Left ventricle myocardium inferior (tissue), 1 donor: ENCODE data around the gene YY1. TPM values are rescaled to one million over a fixed set of nuclear protein-coding genes. Genes with fewer than 3 reads are reported as not detected.

Source experiments
- DNase-seq: peaks from one replicate; pipeline ENCODE4 v3.0.0-alpha.2; 2020
- H3K27ac ChIP-seq: fragments of 200-600 bp; replicated peaks from 2 replicates; pipeline ENCODE4 v1.8.0; 2021
- H3K27me3 ChIP-seq: fragments of 200-600 bp; 2 replicates; pipeline ENCODE4 v1.8.0; 2021; ENCODE audit warnings: low read depth
- H3K36me3 ChIP-seq: fragments of 200-600 bp; 2 replicates; pipeline ENCODE4 v1.8.0; 2021
- H3K4me1 ChIP-seq: fragments of 200-600 bp; 2 replicates; pipeline ENCODE4 v1.8.0; 2021
- H3K4me3 ChIP-seq: fragments of 200-600 bp; 2 replicates; pipeline ENCODE4 v1.8.0; 2021; ENCODE audit warnings: mild to moderate bottlenecking, moderate library complexity
- H3K9me3 ChIP-seq: fragments of 200-600 bp; replicated peaks from 2 replicates; pipeline ENCODE4 v1.8.0; 2021
- intact Hi-C: fragments of 100-400 bp; cut with micrococcal nuclease; formaldehyde crosslinking; loops from one replicate; pipeline ENCODE4 v1.11.0; 2022
- total RNA-seq: library from RNA; stranded (reverse); fragmentation: NEBNext Ultra II Directional; extraction: Animal tissue kit (Norgen Biotek cat#: 25700); gene quantifications from one replicate; pipeline ENCODE4 v1.2.1, GENCODE V29; 2021
- TF ChIP-seq, protein P1 (sequence below): fragments of 200-600 bp; IDR thresholded peaks from 2 replicates; pipeline ENCODE4 v1.8.0; 2021; ENCODE audit warnings: antibody characterized with exemption, mild to moderate bottlenecking, borderline replicate concordance
- donor health status: DM: no; HTN: yes; CAD: no; lungs with severe emphysema.

YY1 gene
- total RNA-seq, 1 donor from 2014 or later, result 44.7 TPM

DNA sequence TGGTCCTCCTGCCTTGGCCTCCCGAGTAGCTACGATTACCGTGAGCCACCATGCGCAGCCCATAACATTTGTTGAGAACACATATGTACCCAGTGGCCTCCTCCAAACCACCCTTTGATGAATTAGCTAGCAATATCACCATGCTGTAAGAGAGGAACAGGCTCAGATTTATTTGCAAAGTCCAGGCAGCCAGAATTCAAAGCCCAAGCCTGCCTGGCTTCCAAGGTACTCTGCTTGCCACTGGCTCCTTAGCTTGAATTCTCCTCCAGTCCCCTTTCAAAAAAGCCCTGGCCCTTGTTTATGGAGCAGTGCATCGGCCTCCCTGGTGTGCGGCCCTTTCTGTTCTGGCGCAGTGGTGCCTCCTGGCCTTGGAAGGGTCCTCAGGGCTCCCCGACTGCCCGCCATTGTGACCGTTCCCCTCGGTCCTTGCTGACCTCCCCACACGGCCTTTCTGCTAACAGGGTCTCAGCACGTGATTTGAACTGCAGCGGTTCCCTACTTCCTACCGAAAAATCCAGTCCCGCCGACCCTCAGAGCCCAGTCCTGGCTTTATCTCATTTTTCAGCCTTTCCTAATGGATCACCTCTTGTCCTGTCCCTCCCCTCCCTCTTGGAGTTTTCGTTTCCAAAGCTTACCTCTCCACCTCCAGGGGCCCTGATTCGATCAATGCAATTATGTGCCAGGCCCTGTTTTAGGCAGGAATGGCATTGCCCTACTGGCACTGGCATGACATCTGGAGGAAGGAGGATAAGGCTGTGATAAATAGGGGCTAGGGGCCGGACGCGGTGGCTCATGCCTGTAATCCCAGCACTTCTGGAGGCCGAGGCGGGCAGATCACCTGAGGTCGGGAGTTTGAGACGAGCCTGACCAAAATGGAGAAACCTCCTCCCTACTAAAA lies 45.3 kb downstream of the YY1 start:
- no peak for DNase-seq
- peak overlapping the region; percentile 94 for H3K27ac ChIP-seq
- TF ChIP-seq, protein P1, sequence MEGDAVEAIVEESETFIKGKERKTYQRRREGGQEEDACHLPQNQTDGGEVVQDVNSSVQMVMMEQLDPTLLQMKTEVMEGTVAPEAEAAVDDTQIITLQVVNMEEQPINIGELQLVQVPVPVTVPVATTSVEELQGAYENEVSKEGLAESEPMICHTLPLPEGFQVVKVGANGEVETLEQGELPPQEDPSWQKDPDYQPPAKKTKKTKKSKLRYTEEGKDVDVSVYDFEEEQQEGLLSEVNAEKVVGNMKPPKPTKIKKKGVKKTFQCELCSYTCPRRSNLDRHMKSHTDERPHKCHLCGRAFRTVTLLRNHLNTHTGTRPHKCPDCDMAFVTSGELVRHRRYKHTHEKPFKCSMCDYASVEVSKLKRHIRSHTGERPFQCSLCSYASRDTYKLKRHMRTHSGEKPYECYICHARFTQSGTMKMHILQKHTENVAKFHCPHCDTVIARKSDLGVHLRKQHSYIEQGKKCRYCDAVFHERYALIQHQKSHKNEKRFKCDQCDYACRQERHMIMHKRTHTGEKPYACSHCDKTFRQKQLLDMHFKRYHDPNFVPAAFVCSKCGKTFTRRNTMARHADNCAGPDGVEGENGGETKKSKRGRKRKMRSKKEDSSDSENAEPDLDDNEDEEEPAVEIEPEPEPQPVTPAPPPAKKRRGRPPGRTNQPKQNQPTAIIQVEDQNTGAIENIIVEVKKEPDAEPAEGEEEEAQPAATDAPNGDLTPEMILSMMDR, result no peak
- peak overlapping the region; percentile 94 for H3K4me3 ChIP-seq
- H3K9me3 ChIP-seq, result no peaks in the 10 kb centered on the region
- peaks cover 79% of the 10 kb centered on the region for H3K4me1 ChIP-seq
- intact Hi-C loops, result loop anchor here (10.0 kb wide), 1 partner anchor 91 kb away; the partner anchor contains the start of gene WDR25
- no peaks in the 10 kb centered on the region for H3K27me3 ChIP-seq
- no peaks in the 10 kb centered on the region for H3K36me3 ChIP-seq

DNA sequence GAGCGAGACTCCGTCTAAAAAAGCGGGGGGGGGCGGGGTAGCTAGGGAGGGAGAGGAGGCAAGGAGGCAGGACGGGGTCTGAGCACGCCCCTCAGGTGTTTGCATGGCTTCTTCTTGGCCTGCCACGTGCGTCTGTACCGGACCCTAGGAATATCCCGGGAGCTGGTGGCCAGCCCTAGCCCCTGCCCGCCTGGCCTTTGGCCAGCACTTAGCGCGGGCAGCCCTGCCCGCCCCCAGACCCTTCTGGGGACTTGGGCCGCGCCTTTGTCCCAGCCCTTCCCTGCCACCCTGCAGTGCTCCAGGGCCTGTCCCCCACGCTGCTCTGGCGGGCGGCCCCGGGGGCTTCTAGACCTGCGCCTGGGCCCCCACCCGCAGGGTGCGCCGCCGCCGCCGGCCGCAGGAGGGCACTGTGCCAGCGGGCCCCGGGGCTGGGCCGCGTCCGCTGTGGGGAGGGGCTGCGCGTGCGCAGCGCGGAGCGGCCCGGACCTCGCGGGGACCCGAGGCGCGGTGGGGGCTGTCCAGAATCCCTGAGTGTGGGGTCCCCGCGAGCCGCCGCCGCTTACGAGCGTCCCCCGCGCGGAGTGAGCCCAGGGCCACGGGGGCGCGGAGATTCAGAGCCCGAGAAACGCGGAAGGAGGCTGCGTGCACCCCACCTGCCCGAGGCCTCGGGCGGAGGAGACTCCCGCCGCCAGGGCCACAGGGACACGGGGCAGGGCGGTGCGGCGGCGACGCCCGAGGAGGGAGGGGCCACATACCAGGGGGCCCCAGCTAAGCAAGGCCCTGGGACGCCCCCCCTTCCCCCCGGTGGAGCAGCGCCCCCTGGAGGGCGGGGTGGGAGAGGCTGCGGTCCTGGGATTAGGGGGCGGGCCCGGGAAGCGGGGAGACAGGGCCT lies 46.3 kb downstream of the YY1 start:
- TF ChIP-seq, protein P1, result peak; percentile 69
- H3K36me3 ChIP-seq, result no peaks in the 10 kb centered on the region
- intact Hi-C loops, result loop anchor here (10.0 kb wide), 1 partner anchor 90 kb away; the partner anchor contains the start of gene WDR25

DNA sequence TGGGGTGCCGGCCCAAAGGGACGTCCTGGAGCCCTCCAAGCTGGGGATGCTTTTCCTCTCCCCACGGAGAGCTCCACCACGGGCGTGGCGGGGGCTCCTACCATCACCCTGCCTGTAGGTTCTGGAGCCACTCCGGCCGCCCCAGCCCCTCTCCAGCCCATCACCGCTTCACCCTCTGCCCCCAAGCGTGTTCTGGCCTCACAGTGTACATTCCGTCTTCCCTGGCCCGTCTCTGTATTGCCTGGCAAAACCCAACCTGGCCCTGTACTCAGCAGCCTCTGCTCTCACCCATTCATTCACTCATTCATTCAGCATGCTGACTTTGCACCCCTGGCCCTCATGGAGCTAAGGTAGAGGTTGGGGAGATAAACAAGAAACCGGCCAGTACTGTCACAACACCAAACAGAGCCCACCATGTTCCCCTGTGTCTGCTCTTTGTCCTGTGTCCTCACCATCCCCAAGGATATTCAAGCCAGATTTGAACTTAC lies 47.0 kb downstream of the YY1 start:
- Histone ChIP-seq H3K27me3 (no peaks in the 10 kb centered on the region), H3K9me3 (no peaks in the 10 kb centered on the region), H3K27ac (peak overlapping the region; percentile 94), H3K4me1 (peaks cover 87% of the 10 kb centered on the region), H3K36me3 (peaks cover under 1% of the 10 kb centered on the region), H3K4me3 (peak overlapping the region; percentile 94)
- no peak for DNase-seq
- intact Hi-C loops, result loop anchor here (10.0 kb wide), 1 partner anchor 89 kb away; the partner anchor contains the start of gene WDR25
- TF ChIP-seq, protein P1, result no peak

More for the DNA sequence above, 46.3 kb downstream of the YY1 start:
- H3K9me3 ChIP-seq, result no peaks in the 10 kb centered on the region
- peak overlapping the region; percentile 94 for H3K27ac ChIP-seq
- peak; percentile 68 for DNase-seq
- H3K27me3 ChIP-seq, result no peaks in the 10 kb centered on the region
- H3K4me1 ChIP-seq, result peaks cover 80% of the 10 kb centered on the region
- H3K4me3 ChIP-seq, result peak overlapping the region; percentile 94

DNA sequence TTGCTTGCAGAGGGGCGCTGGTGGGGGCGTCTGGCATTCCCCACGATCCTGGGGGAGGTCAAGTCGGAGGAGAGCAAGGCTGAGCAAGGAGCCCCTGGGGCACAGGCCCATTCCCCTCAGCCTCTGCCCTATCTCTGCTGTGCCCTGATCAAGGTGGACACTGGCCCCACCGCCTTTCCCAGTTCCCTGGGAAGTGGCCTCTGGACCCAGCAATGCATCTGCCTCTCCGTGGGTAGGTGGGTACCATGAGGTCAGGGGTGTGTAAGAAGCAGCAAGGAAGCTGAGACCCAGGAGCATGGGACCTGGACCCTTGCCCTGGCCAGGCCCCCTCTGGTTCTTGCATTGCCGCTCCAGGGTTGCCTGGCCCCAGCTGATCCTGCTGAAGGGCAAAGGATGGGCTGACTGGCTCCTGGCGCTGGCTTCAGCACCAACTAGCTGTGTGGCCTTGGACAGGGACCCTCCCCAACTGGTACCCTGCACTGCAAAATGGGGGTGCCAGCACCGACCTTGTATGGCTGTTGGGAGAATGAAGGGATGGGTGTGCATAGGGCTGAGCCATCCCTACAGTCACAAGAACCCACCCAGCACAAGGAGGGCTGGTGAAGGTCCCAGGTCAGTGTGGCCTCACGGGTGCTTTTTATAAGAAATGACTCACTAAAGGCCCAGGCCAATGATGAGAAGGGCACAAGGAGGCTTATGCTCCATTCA lies 47.7 kb downstream of the YY1 start:
- Histone ChIP-seq H3K9me3 (no peaks in the 10 kb centered on the region), H3K4me1 (peaks cover 83% of the 10 kb centered on the region), H3K27me3 (no peaks in the 10 kb centered on the region), H3K27ac (no peak overlapping the region), H3K36me3 (peaks cover 6% of the 10 kb centered on the region), H3K4me3 (no peak overlapping the region)
- DNase-seq, result no peak
- intact Hi-C loops, result loop anchor here (10.0 kb wide), 1 partner anchor 88 kb away; the partner anchor contains the start of gene WDR25
- TF ChIP-seq, protein P1, result no peak
